HUES64 (cell line): Measurements from ENCODE around the gene OR1N2. TPM values are rescaled to one million over a fixed set of nuclear protein-coding genes. Genes with fewer than 3 reads are reported as not detected.
"Not testable (repeated sequence)": the region's sequence is repeated elsewhere in the genome, so short reads cannot be mapped to it uniquely, and the experiment has no call there.

Experiments used
- H3K27ac ChIP-seq: 2 replicates; pipeline ENCODE4 v1.7.0; 2013; ENCODE audit warnings: low read depth, low read length, inconsistent platforms
- H3K27me3 ChIP-seq: 2 replicates; pipeline ENCODE4 v1.6.1; 2013; ENCODE audit warnings: mild to moderate bottlenecking, low read length; ENCODE audit not compliant: insufficient read depth
- H3K36me3 ChIP-seq: 2 replicates; pipeline ENCODE4 v1.6.1; 2013; ENCODE audit warnings: mild to moderate bottlenecking, low read length; ENCODE audit not compliant: insufficient read depth
- H3K4me1 ChIP-seq: 2 replicates; pipeline ENCODE4 v1.6.1; 2013; ENCODE audit warnings: mild to moderate bottlenecking, low read length, moderate library complexity; ENCODE audit not compliant: insufficient read depth
- H3K4me3 ChIP-seq: 2 replicates; pipeline ENCODE4 v1.5.1; 2013; ENCODE audit warnings: mild to moderate bottlenecking, low read length, moderate library complexity
- H3K9ac ChIP-seq: 2 replicates; pipeline ENCODE4 v1.6.1; 2013; ENCODE audit warnings: mild to moderate bottlenecking, low read depth, low read length
- H3K9me3 ChIP-seq: 2 replicates; pipeline ENCODE4 v1.6.1; 2013; ENCODE audit warnings: low read depth, low read length; ENCODE audit not compliant: insufficient read depth
- WGBS: fragments of 150-250, 120-280 bp; methylation state at CpG from one replicate; pipeline ENCODE4 v1.1.7; 2013; ENCODE audit warnings: missing lambda C conversion rate; 5-methylcytosine and 5-hydroxymethylcytosine counted together
- polyA plus RNA-seq, 2 experiments: library from polyadenylated mRNA; stranded (reverse); fragments of 50-300 nt; gene quantifications; one replicate each; pipeline ENCODE4 v1.2.3, GENCODE V29; 2013

The OR1N2 gene, protein sequence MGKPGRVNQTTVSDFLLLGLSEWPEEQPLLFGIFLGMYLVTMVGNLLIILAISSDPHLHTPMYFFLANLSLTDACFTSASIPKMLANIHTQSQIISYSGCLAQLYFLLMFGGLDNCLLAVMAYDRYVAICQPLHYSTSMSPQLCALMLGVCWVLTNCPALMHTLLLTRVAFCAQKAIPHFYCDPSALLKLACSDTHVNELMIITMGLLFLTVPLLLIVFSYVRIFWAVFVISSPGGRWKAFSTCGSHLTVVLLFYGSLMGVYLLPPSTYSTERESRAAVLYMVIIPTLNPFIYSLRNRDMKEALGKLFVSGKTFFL
- not detected for polyA plus RNA-seq (2013, experiment 1 of 2)
- not detected for polyA plus RNA-seq (2013, experiment 2 of 2)

- Histone ChIP-seq H3K9me3 (peaks cover 46% of the 10 kb centered on the region), H3K4me3 (no peak within 1 kb of the TSS), H3K27me3 (no peaks in the 10 kb centered on the region; the same call in 1 of the 2 replicates), H3K9ac (no peak within 1 kb of the TSS), H3K36me3 (no peaks in the 10 kb centered on the region), H3K27ac (no peak within 1 kb of the TSS), H3K4me1 (no peaks in the 10 kb centered on the region)
- WGBS = 83% methylated on average over 2 of the region's 2 CpGs
Measured at GRCh38 chr9:122552812-122553211, at the start of gene OR1N2. Gene OR1N2 (plus strand): TSS chr9:122553112. CDS start chr9:122553212, 100 bp downstream.

DNA sequence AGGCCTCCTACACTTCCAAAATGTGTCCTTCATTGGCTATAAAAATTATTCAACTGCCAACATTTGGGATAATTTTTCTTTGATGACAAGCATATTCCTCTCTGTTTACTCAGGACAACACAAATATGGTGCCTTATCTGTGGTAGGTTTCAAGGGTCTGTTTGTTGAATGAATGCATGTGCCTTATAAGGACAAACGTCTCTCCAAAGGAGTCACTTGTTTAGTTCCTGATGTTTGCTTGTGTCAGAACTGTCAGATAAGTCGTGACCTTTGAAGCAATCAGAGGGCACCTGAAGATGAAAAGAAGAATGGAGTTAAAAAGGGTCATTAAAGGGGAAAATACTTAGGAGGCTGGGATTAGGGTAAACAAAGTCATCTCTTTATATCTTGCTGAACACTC, 45.9 kb upstream of the OR1N2 start:
- Histone ChIP-seq H3K36me3 (no peaks in the 10 kb centered on the region), H3K27me3 (0 out of 2 replicates have a peak, but pooled peaks cover 3% of the 10 kb centered on the region), H3K4me1 (no peaks in the 10 kb centered on the region), H3K27ac (no peak overlapping the region), H3K4me3 (no peak overlapping the region), H3K9ac (no peak overlapping the region), H3K9me3 (peaks cover 9% of the 10 kb centered on the region; the same call in 1 of the 2 replicates)
- WGBS = 45% methylated on average over 2 of the region's 2 CpGs

DNA sequence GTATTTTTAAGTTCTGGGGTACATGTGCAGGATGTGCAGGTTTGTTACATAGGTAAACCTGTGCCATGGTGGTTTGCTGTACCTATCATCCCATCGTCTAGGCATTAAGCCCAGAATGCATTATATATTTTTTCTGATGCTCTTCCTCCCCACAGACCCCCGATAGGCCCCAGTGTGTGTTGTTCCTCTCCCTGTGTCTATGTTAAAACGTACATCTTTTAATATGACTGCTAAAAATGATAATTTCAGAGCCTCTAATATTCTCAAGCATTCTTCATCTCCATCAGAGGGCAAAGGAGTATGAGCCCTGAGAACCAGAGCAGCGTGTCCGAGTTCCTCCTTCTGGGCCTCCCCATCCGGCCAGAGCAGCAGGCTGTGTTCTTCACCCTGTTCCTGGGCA, 42.4 kb upstream of the OR1N2 start, which contains the start of gene OR1J2:
OR1J2 (plus strand) TSS at position 301 of the 400 bp plus-strand sequence; CDS start at position 301, 0 bp downstream.
- WGBS = 77% methylated on average over 6 of the region's 6 CpGs
- Histone ChIP-seq H3K4me1 (no peaks in the 10 kb centered on the region), H3K4me3 (no peak within 1 kb of the TSS), H3K27me3 (peaks cover 8% of the 10 kb centered on the region; the same call in 1 of the 2 replicates), H3K9me3 (peaks cover 12% of the 10 kb centered on the region; the same call in 1 of the 2 replicates), H3K27ac (no peak within 1 kb of the TSS), H3K9ac (no peak within 1 kb of the TSS), H3K36me3 (no peaks in the 10 kb centered on the region)

DNA sequence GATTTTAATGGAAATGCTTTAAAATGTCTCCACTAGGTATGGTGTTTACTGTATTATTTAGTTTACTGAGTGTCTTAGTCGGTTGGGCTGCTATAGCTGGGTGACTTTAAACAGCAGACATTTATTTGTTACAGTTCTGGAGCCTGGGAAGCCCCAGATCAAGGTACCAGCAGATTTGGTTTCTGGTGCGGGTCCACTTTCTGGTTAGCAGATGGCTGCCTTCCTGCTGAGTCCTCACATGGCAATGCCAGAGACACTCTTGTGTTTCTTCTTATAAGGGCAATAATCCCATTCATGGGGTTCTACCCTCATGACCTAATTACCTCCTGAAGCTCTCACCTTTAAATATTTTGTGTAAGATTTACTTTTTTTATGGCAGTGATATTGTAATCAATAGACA, 34.7 kb upstream of the OR1N2 start:
- Histone ChIP-seq H3K27me3 (peaks cover 6% of the 10 kb centered on the region; the same call in 1 of the 2 replicates), H3K4me1 (no peaks in the 10 kb centered on the region), H3K9ac (no peak overlapping the region), H3K9me3 (peaks cover 25% of the 10 kb centered on the region), H3K4me3 (no peak overlapping the region), H3K36me3 (no peaks in the 10 kb centered on the region), H3K27ac (no peak overlapping the region)
- 52% methylated on average over 2 of the region's 2 CpGs for WGBS

- Histone ChIP-seq H3K4me3 (no peak within 1 kb of the TSS), H3K27me3 (peaks cover 6% of the 10 kb centered on the region; the same call in 1 of the 2 replicates), H3K9me3 (peaks cover 30% of the 10 kb centered on the region), H3K9ac (no peak within 1 kb of the TSS), H3K4me1 (no peaks in the 10 kb centered on the region), H3K27ac (no peak within 1 kb of the TSS), H3K36me3 (no peaks in the 10 kb centered on the region)
- 68% methylated on average over 4 of the region's 4 CpGs for WGBS
Measured at GRCh38 chr9:122518841-122519240, 34.1 kb upstream of the OR1N2 start, which contains the start of gene OR1J4. Gene OR1J4 (plus strand): TSS chr9:122519141. CDS start chr9:122519141, 0 bp downstream.

- H3K9ac ChIP-seq = no peak overlapping the region
- 90% methylated on average over 3 of the region's 3 CpGs for WGBS
- H3K36me3 ChIP-seq = no peaks in the 10 kb centered on the region
- H3K4me3 ChIP-seq = no peak overlapping the region
- H3K27me3 ChIP-seq = peaks cover 4% of the 10 kb centered on the region; the same call in 1 of the 2 replicates
- no peak overlapping the region for H3K27ac ChIP-seq
- H3K9me3 ChIP-seq = peaks cover 35% of the 10 kb centered on the region
- no peaks in the 10 kb centered on the region for H3K4me1 ChIP-seq
Measured at GRCh38 chr9:122519376-122519775, 33.5 kb upstream of the OR1N2 start.

GRCh38 chr9:122526602-122527001, 26.3 kb upstream of the OR1N2 start:
- no peak overlapping the region for H3K27ac ChIP-seq
- H3K9me3 ChIP-seq = peaks cover 65% of the 10 kb centered on the region
- H3K9ac ChIP-seq = no peak overlapping the region
- no peak overlapping the region for H3K4me3 ChIP-seq
- WGBS = 78% methylated on average over 10 of the region's 10 CpGs
- no peaks in the 10 kb centered on the region for H3K27me3 ChIP-seq
- H3K36me3 ChIP-seq = no peaks in the 10 kb centered on the region
- H3K4me1 ChIP-seq = no peaks in the 10 kb centered on the region

- peaks cover 59% of the 10 kb centered on the region for H3K9me3 ChIP-seq
- H3K36me3 ChIP-seq = no peaks in the 10 kb centered on the region
- H3K4me1 ChIP-seq = no peaks in the 10 kb centered on the region
- no peaks in the 10 kb centered on the region for H3K27me3 ChIP-seq
- H3K9ac ChIP-seq = no peak within 1 kb of the TSS
- H3K4me3 ChIP-seq = no peak within 1 kb of the TSS
- WGBS = 89% methylated on average over 3 of the region's 3 CpGs
- no peak within 1 kb of the TSS for H3K27ac ChIP-seq
Measured at GRCh38 chr9:122527193-122527592, 25.7 kb upstream of the OR1N2 start, which contains the start of gene OR1N1. Gene OR1N1 (minus strand): TSS chr9:122527293. CDS start chr9:122527293, 0 bp downstream.

DNA sequence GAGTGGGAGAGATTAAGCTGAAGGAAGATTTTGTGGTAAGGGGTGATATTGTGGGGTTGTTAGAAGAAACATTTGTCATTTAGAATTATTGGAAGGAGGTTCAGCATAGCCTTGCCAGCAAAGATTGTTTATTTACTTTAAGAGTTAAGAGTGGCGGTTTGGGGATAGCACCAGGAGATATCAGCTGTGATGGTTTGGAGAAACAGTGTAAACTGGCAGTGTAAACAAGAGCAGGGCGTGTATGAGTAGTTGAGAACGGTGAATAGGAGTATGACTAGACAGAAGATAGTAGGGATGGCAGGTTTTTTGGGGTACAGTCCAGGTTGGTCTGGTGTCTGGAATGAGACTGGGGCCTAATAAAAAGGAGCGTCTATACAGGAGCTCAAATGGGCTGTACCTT, 21.8 kb upstream of the OR1N2 start:
- H3K27ac ChIP-seq, H3K4me3 ChIP-seq, H3K4me1 ChIP-seq, H3K27me3 ChIP-seq, H3K36me3 ChIP-seq, H3K9ac ChIP-seq: not testable (repeated sequence)
- WGBS = 77% methylated on average over 4 of the region's 4 CpGs
- H3K9me3 ChIP-seq = peaks cover 31% of the 10 kb centered on the region

DNA sequence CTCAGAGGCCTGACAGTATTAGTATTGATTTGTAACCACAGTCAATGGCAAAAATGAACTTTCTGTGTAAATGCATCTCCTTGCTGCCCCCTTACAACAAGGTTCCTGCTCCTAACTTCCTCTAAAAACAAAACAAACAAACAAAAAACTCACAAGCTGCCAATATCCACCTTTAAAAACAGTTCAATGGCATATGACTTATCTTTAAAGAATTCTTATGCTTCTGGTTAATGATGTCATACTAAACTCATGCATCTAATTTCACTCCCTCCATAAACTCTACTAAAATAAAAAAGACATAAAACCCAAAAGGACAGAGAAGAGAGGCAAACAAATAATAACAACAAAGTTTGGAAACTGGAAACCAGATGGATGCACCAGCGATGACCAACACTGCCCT, 16.8 kb upstream of the OR1N2 start:
- WGBS = 83% methylated on average over 1 of the region's 1 CpG
- H3K4me3 ChIP-seq = no peak overlapping the region

GRCh38 chr9:122537066-122537465, 15.8 kb upstream of the OR1N2 start:
- not testable (repeated sequence) for H3K27ac ChIP-seq, H3K9ac ChIP-seq, H3K27me3 ChIP-seq, H3K4me1 ChIP-seq, H3K4me3 ChIP-seq, H3K36me3 ChIP-seq
- 68% methylated on average over 7 of the region's 7 CpGs for WGBS
- H3K9me3 ChIP-seq = peaks cover 22% of the 10 kb centered on the region

More for the DNA sequence above, 16.8 kb upstream of the OR1N2 start:
- Histone ChIP-seq H3K9me3 (peaks cover 16% of the 10 kb centered on the region), H3K27me3 (no peaks in the 10 kb centered on the region), H3K4me1 (no peaks in the 10 kb centered on the region), H3K9ac (no peak overlapping the region), H3K36me3 (no peaks in the 10 kb centered on the region), H3K27ac (no peak overlapping the region)
